Measurements from ENCODE around the gene RNF2.

The RNF2 gene

GRCh38 chr1:185137896-185138545 lies 92.7 kb downstream of the RNF2 start:
- Histone ChIP-seq H3K9me3 (ENCODE audit: low read length) (no peaks in the 10 kb centered on the region), H3K4me2 (ENCODE audit: low read length) (no peak overlapping the region), H3K4me3 (ENCODE audit: low read depth, low read length, poor library complexity, severe bottlenecking) (no peak overlapping the region), H3K9ac (ENCODE audit: low read length) (no peak overlapping the region), H4K20me1 (ENCODE audit: insufficient read depth, low read length) (no peaks in the 10 kb centered on the region), H3K27me3 (ENCODE audit: insufficient read depth, low read length) (no peaks in the 10 kb centered on the region), H2AFZ (ENCODE audit: low read length) (no peak overlapping the region), H3K27ac (ENCODE audit: low read depth, low read length, poor library complexity, severe bottlenecking) (no peak overlapping the region), H3K4me1 (ENCODE audit: insufficient read depth, low read length, severe bottlenecking) (no peaks in the 10 kb centered on the region), H3F3A (ENCODE audit: insufficient read depth, low read length) (peaks cover 3% of the 10 kb centered on the region; the same call in 1 of the 2 replicates), H3K9me2 (ENCODE audit: low read depth, low read length) (no peaks in the 10 kb centered on the region), H3K79me2 (ENCODE audit: insufficient read depth, low read length) (no peaks in the 10 kb centered on the region), H3K36me3 (ENCODE audit: insufficient read depth, low read length) (peaks cover 42% of the 10 kb centered on the region)
- TF ChIP-seq CTCF (IDR thresholded peaks at IDR 0.05; ENCODE audit: low read length) (no peak), EZH2 (IDR thresholded peaks at IDR 0.05; ENCODE audit: borderline replicate concordance, low read length) (no peak)

- no peaks in the 10 kb centered on the region for H3K9me2 ChIP-seq (ENCODE audit: low read depth, low read length)
These were observed 93.9 kb downstream of the RNF2 start for GRCh38 chr1:185139246-185139645.

GRCh38 chr1:185144233-185144632 lies 98.9 kb downstream of the RNF2 start:
- Histone ChIP-seq H3K4me2 (ENCODE audit: low read length) (no peak overlapping the region), H3K9me3 (ENCODE audit: low read length) (no peaks in the 10 kb centered on the region), H3K27me3 (ENCODE audit: insufficient read depth, low read length) (no peaks in the 10 kb centered on the region), H4K20me1 (ENCODE audit: insufficient read depth, low read length) (no peaks in the 10 kb centered on the region), H3K9ac (ENCODE audit: low read length) (no peak overlapping the region), H3K4me1 (ENCODE audit: insufficient read depth, low read length, severe bottlenecking) (no peaks in the 10 kb centered on the region), H3F3A (ENCODE audit: insufficient read depth, low read length) (no peaks in the 10 kb centered on the region), H3K79me2 (ENCODE audit: insufficient read depth, low read length) (no peaks in the 10 kb centered on the region), H3K36me3 (ENCODE audit: insufficient read depth, low read length) (peaks cover 53% of the 10 kb centered on the region), H3K27ac (ENCODE audit: low read depth, low read length, poor library complexity, severe bottlenecking) (no peak overlapping the region), H3K4me3 (ENCODE audit: low read depth, low read length, poor library complexity, severe bottlenecking) (no peak overlapping the region), H3K9me2 (ENCODE audit: low read depth, low read length) (no peaks in the 10 kb centered on the region), H2AFZ (ENCODE audit: low read length) (no peak overlapping the region)
- TF ChIP-seq CTCF (IDR thresholded peaks at IDR 0.05; ENCODE audit: low read length) (no peak), EZH2 (IDR thresholded peaks at IDR 0.05; ENCODE audit: borderline replicate concordance, low read length) (no peak)

More at GRCh38 chr1:185139246-185139645, 93.9 kb downstream of the RNF2 start:
- H3K4me1 ChIP-seq (ENCODE audit: insufficient read depth, low read length, severe bottlenecking), result no peaks in the 10 kb centered on the region
- TF ChIP-seq CTCF (IDR thresholded peaks at IDR 0.05; ENCODE audit: low read length) (no peak), EZH2 (IDR thresholded peaks at IDR 0.05; ENCODE audit: borderline replicate concordance, low read length) (no peak)
- no peaks in the 10 kb centered on the region for H3K27me3 ChIP-seq (ENCODE audit: insufficient read depth, low read length)
- H4K20me1 ChIP-seq (ENCODE audit: insufficient read depth, low read length), result no peaks in the 10 kb centered on the region
- no peaks in the 10 kb centered on the region for H3K9me3 ChIP-seq (ENCODE audit: low read length)
- no peaks in the 10 kb centered on the region for H3K79me2 ChIP-seq (ENCODE audit: insufficient read depth, low read length)
- H3F3A ChIP-seq (ENCODE audit: insufficient read depth, low read length), result peaks cover 3% of the 10 kb centered on the region; the same call in 1 of the 2 replicates
- no peak overlapping the region for H3K27ac ChIP-seq (ENCODE audit: low read depth, low read length, poor library complexity, severe bottlenecking)
- no peak overlapping the region for H2AFZ ChIP-seq (ENCODE audit: low read length)
- H3K4me2 ChIP-seq (ENCODE audit: low read length), result no peak overlapping the region
- no peak overlapping the region for H3K9ac ChIP-seq (ENCODE audit: low read length)
- H3K36me3 ChIP-seq (ENCODE audit: insufficient read depth, low read length), result peaks cover 35% of the 10 kb centered on the region
- H3K4me3 ChIP-seq (ENCODE audit: low read depth, low read length, poor library complexity, severe bottlenecking), result no peak overlapping the region

Measured in OCI-LY1 (cell line).